Measurements from ENCODE around the gene SCYL2.
A peak's percentile ranks its signal among the peaks of the same experiment; 100 is the strongest.
"Not testable (repeated sequence)": the region's sequence is repeated elsewhere in the genome, so short reads cannot be mapped to it uniquely, and the experiment has no call there.

SCYL2 gene

DNA sequence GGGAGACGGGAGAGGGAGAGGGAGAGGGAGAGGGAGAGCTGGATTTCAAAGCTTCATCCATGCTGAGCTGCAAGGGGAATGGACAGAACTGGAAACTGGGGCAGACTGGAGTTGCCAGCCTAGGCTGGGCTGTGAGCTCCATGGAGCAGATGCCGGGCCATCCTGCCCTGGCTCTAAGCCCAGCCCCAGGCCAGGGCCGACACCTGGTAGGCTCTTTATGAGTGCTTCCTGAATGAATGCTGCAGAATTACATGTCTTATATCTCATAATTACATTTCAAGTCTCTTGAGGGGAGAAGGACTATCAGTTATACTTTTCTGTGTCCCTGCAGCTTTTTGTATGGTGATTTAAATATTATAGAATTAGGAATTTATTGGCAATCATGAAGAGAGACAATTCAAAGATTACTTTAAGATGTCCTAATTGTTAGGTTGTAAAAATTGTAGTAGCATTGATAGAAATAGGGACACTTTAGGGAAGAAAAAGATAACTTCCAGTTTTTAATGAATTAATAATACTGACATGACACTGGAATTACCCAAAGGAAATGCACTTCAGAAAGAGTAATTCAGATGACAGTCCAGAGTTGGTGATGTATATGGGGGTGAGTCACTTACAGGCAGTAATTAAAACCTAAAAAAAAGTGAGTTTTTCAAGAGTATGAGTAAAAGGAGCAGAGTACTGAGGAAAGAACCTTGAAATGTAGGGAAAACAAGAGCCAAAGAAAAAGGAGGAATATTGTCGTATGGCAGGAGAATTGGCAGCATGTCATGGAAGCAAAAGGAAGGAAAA lies 29.0 kb downstream of the SCYL2 start:
- H3K4me3 ChIP-seq (ENCODE audit: control insufficient read depth, low read depth, low read length) = no peak overlapping the region
- DNase-seq (ENCODE audit: low read depth) = peak; percentile 17
- TF ChIP-seq, protein P1, sequence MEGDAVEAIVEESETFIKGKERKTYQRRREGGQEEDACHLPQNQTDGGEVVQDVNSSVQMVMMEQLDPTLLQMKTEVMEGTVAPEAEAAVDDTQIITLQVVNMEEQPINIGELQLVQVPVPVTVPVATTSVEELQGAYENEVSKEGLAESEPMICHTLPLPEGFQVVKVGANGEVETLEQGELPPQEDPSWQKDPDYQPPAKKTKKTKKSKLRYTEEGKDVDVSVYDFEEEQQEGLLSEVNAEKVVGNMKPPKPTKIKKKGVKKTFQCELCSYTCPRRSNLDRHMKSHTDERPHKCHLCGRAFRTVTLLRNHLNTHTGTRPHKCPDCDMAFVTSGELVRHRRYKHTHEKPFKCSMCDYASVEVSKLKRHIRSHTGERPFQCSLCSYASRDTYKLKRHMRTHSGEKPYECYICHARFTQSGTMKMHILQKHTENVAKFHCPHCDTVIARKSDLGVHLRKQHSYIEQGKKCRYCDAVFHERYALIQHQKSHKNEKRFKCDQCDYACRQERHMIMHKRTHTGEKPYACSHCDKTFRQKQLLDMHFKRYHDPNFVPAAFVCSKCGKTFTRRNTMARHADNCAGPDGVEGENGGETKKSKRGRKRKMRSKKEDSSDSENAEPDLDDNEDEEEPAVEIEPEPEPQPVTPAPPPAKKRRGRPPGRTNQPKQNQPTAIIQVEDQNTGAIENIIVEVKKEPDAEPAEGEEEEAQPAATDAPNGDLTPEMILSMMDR (IDR thresholded peaks at IDR 0.05; ENCODE audit: control insufficient read depth, insufficient read depth, low read depth, low read length, missing control alignments) = no peak

DNA sequence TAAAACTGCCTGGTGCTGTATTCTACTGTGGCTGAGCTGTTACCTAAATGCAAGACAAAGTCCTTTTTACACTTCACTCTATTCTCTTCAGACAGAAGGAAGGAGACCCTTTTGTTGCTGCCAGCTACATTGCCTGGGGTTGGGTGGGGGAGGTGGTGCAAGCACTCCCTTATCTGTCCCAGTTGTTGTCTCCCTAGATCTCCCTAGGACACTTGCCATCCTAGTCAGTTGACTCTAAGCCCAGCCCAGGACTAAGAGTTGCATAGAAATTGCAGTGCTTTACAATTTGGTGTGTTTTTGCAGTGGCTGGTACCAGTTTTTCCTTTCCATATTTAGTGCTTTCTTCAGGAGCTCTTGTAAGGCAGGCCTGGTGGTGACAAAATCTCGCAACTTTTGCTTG lies 35.1 kb downstream of the SCYL2 start:
- no peak for DNase-seq (ENCODE audit: low read depth)
- H3K4me3 ChIP-seq (ENCODE audit: control insufficient read depth, low read depth, low read length) = no peak overlapping the region
- TF ChIP-seq, protein P1 (IDR thresholded peaks at IDR 0.05; ENCODE audit: control insufficient read depth, insufficient read depth, low read depth, low read length, missing control alignments) = no peak

DNA sequence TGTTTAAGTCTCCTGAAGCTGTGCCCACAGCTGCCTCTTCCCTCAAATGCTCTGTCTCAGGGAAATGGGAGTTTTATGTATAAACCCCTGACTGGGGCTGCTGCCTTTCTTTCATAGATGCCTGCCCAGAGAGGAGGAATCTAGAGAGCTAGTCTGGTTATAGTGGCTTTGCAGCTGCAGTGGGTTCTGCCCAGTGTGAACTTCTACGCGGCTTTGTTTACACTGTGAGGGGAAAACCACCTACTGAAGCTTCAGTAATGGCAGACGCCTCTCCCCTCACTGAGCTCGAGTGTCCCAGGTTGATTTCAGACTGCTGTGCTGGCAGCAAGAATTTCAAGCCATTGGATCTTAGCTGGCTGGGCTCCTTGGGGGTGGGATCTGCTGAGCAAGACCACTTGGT lies 36.9 kb downstream of the SCYL2 start:
- no peak for DNase-seq (ENCODE audit: low read depth)
- H3K4me3 ChIP-seq (ENCODE audit: control insufficient read depth, low read depth, low read length) = no peak overlapping the region
- TF ChIP-seq, protein P1 (IDR thresholded peaks at IDR 0.05; ENCODE audit: control insufficient read depth, insufficient read depth, low read depth, low read length, missing control alignments) = no peak

DNA sequence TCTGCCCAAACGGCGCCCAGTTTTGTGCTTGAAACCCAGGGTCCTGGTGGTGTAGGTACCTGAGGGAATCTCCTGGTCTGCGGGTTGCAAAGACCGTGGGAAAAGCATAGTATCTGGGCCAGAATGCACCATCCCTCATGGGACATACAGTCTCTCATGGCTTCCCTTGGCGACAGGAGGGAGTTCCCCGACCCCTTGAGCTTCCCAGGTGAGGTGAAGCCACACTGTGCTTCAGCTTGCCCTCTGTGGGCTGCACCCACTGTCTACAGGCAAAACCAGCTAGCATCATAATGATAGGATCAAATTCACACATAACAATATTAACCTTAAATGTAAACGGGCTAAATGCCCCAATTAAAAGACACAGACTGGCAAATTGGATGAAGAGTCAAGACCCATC lies 37.4 kb downstream of the SCYL2 start:
- DNase-seq (ENCODE audit: low read depth); H3K4me3 ChIP-seq (ENCODE audit: control insufficient read depth, low read depth, low read length): not testable (repeated sequence)

DNA sequence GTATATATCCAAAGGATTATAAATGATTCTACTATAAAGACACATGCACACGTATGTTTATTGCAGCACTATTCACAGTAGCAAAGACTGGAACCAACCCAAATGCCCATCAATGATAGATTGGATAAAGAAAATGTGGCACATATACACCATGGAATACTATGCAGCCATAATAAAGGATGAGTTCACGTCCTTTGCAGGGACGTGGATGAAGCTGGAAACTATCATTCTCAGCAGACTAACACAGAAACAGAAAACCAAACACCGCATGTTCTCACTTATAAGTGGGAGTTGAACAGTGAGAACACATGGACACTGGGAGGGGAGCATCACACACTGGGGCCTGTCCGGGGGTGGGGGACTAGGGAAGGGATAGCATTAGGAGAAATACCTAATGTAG lies 41.2 kb downstream of the SCYL2 start:
- DNase-seq (ENCODE audit: low read depth); H3K4me3 ChIP-seq (ENCODE audit: control insufficient read depth, low read depth, low read length): not testable (repeated sequence)

DNA sequence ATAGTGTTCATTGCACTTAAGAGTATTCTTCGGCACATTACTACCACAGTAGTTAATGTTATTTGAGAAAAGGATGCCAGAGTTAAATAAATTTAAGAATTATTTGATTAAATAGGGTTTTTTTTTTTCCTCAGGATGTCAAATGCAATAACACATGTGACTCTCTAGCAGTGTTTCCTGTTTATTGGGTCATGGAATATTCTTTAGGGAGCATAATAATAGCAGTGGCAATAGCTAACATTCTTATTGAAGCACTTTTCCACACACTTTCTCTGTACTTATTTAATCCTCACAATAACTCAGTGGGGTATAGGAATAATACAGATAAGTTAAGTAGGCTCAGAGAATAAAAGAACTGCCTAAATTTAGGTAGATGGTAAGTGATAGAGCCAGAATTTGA lies 44.3 kb downstream of the SCYL2 start:
- TF ChIP-seq, protein P1 (IDR thresholded peaks at IDR 0.05; ENCODE audit: control insufficient read depth, insufficient read depth, low read depth, low read length, missing control alignments) = no peak
- DNase-seq (ENCODE audit: low read depth) = no peak
- H3K4me3 ChIP-seq (ENCODE audit: control insufficient read depth, low read depth, low read length) = no peak overlapping the region

DNA sequence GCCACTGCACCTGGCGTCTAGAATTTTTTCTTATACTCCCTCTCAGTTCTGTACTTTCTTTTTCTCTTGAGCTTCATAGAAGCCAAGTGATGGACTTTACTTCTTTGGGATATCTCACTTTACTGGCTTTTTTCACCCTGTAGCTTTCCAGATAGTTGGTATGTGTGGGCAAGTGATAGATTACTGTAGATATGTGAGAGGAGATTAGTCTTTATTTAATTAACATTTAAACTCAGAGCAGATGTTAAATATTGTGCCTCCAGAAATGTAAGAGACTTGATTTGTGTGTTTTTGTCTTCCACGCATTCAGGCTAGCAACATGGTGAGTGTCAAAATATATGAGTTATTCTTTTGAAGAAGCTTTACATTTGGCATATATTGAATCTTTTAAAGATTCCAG lies 50.4 kb downstream of the SCYL2 start:
- no peak for DNase-seq (ENCODE audit: low read depth)
- TF ChIP-seq, protein P1 (IDR thresholded peaks at IDR 0.05; ENCODE audit: control insufficient read depth, insufficient read depth, low read depth, low read length, missing control alignments) = no peak

DNA sequence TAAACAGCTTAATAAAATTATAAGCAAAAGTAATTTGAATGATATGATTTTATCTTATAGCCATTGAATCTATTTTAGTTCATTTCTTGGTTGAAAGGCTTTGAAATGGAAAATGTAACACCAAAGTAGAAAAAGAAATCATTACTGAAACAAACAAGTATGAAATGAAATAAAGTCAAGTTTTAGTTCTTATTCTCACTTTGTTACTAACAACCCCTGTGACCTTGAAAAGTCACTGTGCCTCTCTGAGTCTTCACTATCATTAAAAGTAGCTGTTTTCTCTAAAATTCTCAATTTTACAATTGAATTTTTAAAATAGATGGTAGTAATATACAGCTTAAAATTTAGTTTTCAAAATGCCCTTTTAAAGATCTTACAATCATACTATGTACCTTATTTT lies 57.5 kb downstream of the SCYL2 start:
- TF ChIP-seq, protein P1 (IDR thresholded peaks at IDR 0.05; ENCODE audit: control insufficient read depth, insufficient read depth, low read depth, low read length, missing control alignments) = no peak
- H3K4me3 ChIP-seq (ENCODE audit: control insufficient read depth, low read depth, low read length) = no peak overlapping the region

More for the DNA sequence above, 50.4 kb downstream of the SCYL2 start:
- no peak overlapping the region for H3K4me3 ChIP-seq (ENCODE audit: control insufficient read depth, low read depth, low read length)

More for the DNA sequence above, 57.5 kb downstream of the SCYL2 start:
- no peak for DNase-seq (ENCODE audit: low read depth)
